Activated T-helper 2 cell treated with anti-CD3 and anti-CD28 coated beads, Interferon-gamma antibody, Interleukin-2, Interleukin-4, amounts not matched to agents 10 μg/mL and 5 μg/mL and 100 μg/mL, durations not matched to agents 14 hours and 24 hours and 36 hours (primary cell): ENCODE data around the gene FCGR2B. TPM values are rescaled to one million over a fixed set of nuclear protein-coding genes. Genes with fewer than 3 reads are reported as not detected.
A peak's percentile ranks its signal among the peaks of the same experiment; 100 is the strongest.
"Not testable (repeated sequence)": the region's sequence is repeated elsewhere in the genome, so short reads cannot be mapped to it uniquely, and the experiment has no call there.

ENCODE experiments used
- DNase-seq: peaks from one replicate; pipeline ENCODE4 v3.0.0; 2021; ENCODE audit warnings: low spot score
- H3K27ac Mint-ChIP-seq: one replicate; pipeline ENCODE4 v1.8.0; 2021; ENCODE audit warnings: mixed read lengths
- H3K27me3 Mint-ChIP-seq: one replicate; pipeline ENCODE4 v1.8.0; 2021; ENCODE audit warnings: low read depth, mixed read lengths
- H3K36me3 Mint-ChIP-seq: one replicate; pipeline ENCODE4 v1.8.0; 2021; ENCODE audit warnings: low read depth, mixed read lengths
- H3K4me1 Mint-ChIP-seq: one replicate; pipeline ENCODE4 v1.8.0; 2021; ENCODE audit warnings: low read depth, mixed read lengths
- H3K4me3 Mint-ChIP-seq: one replicate; pipeline ENCODE4 v1.8.0; 2021; ENCODE audit warnings: low read depth, mild to moderate bottlenecking, moderate library complexity, mixed read lengths
- H3K9me3 Mint-ChIP-seq: one replicate; pipeline ENCODE4 v1.8.0; 2021; ENCODE audit warnings: mixed read lengths
- intact Hi-C: fragments of 100-400 bp; cut with micrococcal nuclease; formaldehyde crosslinking; loops from one replicate; pipeline ENCODE4 v1.15.1; 2023
- total RNA-seq: library from RNA; stranded (reverse); gene quantifications from 2 replicates; pipeline ENCODE4 v1.2.3, GENCODE V29; 2022

FCGR2B gene
- total RNA-seq, 1 donor from 2014 or later: not detected

DNA sequence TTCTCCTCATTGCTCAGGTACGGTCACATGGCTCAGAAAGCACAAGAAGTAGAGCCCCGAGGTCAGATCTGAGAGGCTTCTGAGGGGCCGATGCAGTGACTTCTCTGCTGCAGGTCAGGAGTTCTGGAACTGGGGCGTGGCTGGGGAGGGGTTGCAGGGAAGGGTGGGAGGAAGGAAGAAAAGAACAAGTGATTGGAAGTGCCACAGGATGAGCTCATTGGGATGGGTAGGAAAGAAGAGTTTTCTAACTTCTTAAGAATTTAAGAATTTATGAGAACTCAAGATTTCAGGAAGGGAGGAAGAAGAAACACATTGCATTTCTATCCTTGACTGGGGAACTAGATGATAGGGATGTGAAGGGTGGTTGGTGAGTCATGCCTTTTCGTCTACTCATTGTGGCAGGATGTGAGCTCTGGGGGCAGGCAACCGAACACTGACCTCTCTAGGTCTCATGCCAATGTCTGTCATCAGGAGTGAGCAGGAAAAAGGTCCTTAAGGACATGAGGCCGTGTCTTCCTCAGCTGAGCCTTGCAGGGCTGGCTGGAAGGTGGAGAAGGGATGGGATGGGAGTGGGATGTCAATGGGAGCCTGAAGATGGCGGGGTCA lies 58.9 kb downstream of the FCGR2B start:
- H3K36me3 Mint-ChIP-seq: no peaks in the 10 kb centered on the region
- intact Hi-C loops: no loop called here
- H3K4me1 Mint-ChIP-seq: peaks cover 27% of the 10 kb centered on the region
- DNase-seq: no peak
- no peak overlapping the region for H3K27ac Mint-ChIP-seq
- H3K4me3 Mint-ChIP-seq: no peak overlapping the region
- H3K9me3 Mint-ChIP-seq: no peaks in the 10 kb centered on the region
- H3K27me3 Mint-ChIP-seq: peaks cover 64% of the 10 kb centered on the region

DNA sequence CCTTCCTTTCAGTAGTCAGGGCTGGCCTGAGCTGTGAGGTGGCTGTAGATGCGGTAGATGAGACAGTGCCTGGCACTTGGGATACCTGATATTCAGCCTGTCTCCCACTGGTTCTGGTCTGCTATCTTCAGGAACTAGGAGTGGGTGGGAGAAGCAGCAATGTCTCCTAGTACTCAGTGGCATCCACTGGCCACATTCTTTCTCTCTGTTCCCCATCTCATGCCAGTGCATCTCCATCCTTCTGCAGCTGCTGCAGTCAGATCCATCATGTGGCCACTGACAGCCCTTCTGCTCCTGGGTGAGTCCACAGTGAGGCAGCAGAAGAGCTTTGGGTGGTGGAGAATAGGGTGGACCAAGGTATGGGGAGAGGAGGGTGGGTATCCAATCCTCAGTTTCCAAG lies 59.5 kb downstream of the FCGR2B start:
- Mint-ChIP-seq H3K4me3 (no peak overlapping the region), H3K36me3 (no peaks in the 10 kb centered on the region), H3K27me3 (peaks cover 59% of the 10 kb centered on the region), H3K27ac (no peak overlapping the region), H3K9me3 (no peaks in the 10 kb centered on the region), H3K4me1 (peaks cover 27% of the 10 kb centered on the region)
- intact Hi-C loops: no loop called here
- DNase-seq: no peak

DNA sequence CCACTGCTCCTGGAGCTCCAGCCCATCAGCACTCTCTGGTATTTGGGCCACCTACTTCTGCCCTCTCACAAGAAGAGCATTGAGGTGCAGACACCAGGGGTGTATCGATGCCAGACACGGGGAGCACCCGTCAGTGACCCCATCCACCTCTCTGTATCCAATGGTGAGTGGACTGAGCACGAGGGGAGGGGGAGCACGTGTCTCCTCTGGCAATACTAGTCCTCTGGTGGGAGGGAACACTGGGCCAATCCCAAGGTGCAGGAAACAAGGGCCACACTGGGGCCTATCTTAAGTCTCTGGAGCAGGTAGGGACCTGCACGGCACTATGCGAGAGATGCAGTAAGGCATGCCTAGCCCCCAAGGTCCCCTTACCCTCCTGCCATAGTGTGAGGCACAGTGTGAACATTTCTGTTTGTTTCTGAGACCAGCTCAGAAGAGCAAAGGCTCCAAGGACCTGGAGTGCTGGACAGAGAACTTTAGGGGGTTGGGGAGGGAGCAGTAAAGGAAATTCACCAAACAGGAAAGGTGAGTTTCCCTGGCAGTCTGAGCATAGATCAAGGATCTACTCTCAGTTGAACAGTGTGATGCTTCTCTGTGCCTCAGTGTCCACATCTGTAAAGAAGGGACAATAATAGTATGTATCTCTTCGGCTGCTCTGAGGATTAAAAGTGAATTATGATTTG lies 60.7 kb downstream of the FCGR2B start:
- DNase-seq: no peak
- peaks cover 34% of the 10 kb centered on the region for H3K4me1 Mint-ChIP-seq
- H3K27ac Mint-ChIP-seq: no peak overlapping the region
- no peak overlapping the region for H3K4me3 Mint-ChIP-seq
- intact Hi-C loops: no loop called here
- no peaks in the 10 kb centered on the region for H3K9me3 Mint-ChIP-seq
- peaks cover 59% of the 10 kb centered on the region for H3K27me3 Mint-ChIP-seq
- no peaks in the 10 kb centered on the region for H3K36me3 Mint-ChIP-seq

- peak overlapping the region; percentile 85 for H3K4me3 Mint-ChIP-seq
- H3K9me3 Mint-ChIP-seq, intact Hi-C loops, H3K36me3 Mint-ChIP-seq, DNase-seq, H3K27ac Mint-ChIP-seq: not testable (repeated sequence)
- H3K4me1 Mint-ChIP-seq: peaks cover 43% of the 10 kb centered on the region
- peaks cover 53% of the 10 kb centered on the region for H3K27me3 Mint-ChIP-seq
These were observed 62.4 kb downstream of the FCGR2B start for GRCh38 chr1:161725258-161725907.

GRCh38 chr1:161725908-161726472 lies 63.0 kb downstream of the FCGR2B start:
- Mint-ChIP-seq H3K36me3 (no peaks in the 10 kb centered on the region), H3K9me3 (no peaks in the 10 kb centered on the region), H3K4me3 (peak overlapping the region; percentile 85), H3K4me1 (peaks cover 49% of the 10 kb centered on the region), H3K27ac (no peak overlapping the region), H3K27me3 (peaks cover 48% of the 10 kb centered on the region)
- DNase-seq: peak; percentile 30
- intact Hi-C loops: loop anchor here (2.0 kb wide), 1 partner anchor 15 kb away; no protein-coding TSS in a partner anchor

DNA sequence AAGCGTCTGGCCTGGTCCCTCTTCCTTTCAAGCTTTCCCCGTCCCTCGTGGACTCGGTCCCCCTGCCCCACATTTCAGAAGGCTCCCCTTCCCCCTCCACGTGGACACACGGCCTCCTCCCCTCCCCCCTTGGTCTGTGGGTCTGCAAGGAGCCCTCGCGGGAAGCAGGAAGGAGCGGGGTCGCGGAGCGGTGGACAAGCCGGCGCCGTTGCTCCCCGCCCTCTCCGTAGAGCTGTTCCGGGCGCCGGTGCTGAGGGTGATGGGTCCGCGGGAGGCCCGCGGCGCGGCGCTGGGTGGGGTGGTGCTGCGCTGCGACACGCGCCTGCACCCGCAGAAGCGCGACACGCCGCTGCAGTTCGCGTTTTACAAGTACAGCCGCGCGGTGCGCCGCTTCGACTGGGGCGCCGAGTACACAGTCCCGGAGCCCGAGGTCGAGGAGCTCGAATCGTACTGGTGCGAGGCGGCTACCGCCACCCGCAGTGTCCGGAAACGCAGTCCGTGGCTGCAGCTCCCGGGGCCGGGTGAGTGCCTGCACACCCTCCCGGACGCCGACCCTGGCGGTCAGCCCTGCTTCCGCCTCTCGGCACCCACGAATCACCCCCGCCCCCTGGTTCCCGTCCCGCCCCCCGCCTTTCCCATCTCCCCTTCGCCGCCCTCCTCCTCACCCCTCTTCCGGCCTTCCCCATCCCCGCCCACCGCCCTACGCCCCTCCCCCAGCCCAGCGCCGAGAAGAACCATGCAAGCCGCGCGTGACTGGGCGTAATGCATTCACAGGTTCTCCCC lies 63.7 kb downstream of the FCGR2B start:
- Mint-ChIP-seq H3K36me3 (no peaks in the 10 kb centered on the region), H3K9me3 (no peaks in the 10 kb centered on the region), H3K4me3 (peak overlapping the region; percentile 85), H3K27me3 (peaks cover 49% of the 10 kb centered on the region), H3K4me1 (peaks cover 54% of the 10 kb centered on the region), H3K27ac (peak overlapping the region; percentile 19)
- DNase-seq: peak; percentile 66
- intact Hi-C loops: loop anchor here (1.0 to 2.0 kb wide), 2 partner anchors 14 to 18 kb away; no protein-coding TSS in a partner anchor

DNA sequence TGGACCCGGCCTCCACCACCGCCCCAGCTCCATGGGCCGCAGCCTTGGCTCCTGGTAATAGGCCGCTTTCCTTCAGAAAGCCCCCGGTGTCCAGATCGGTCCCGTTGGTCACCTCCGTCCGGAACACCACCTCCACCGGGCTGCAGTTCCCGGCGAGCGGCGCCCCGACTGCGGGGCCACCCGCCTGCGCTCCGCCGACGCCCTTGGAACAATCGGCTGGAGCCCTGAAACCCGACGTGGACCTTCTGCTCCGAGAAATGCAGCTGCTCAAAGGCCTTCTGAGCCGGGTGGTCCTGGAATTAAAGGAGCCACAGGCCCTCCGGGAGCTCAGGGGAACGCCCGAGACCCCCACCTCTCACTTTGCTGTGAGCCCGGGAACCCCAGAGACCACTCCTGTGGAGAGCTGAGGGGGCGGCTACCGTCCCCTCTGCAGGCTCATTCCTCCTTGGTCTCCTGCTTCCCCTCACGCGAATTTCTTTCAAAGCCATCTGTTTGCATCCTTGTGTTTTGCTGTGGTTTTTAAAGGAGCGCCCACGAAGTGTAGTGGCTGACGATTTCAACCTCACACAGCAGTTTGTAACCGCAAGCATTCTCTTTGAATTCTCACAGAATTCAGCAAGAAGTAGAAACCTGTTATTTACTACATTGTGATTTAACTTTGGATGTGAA lies 64.4 kb downstream of the FCGR2B start:
- Mint-ChIP-seq H3K4me1 (peaks cover 48% of the 10 kb centered on the region), H3K9me3 (no peaks in the 10 kb centered on the region), H3K27ac (peak overlapping the region; percentile 80), H3K4me3 (peak overlapping the region; percentile 85), H3K36me3 (no peaks in the 10 kb centered on the region), H3K27me3 (peaks cover 50% of the 10 kb centered on the region)
- DNase-seq: peak; percentile 52
- intact Hi-C loops: loop anchor here (1.0 to 2.0 kb wide), 2 partner anchors 13 to 17 kb away; no protein-coding TSS in a partner anchor

Other genes starting within 250 kb of the FCGR2B start
- gene FCGR2A, start 157.7 kb upstream of the FCGR2B start, total RNA-seq: 0.50 and 0.60 TPM in 2 replicates
- gene HSPA6, start 138.6 kb upstream of the FCGR2B start, total RNA-seq: 4.4 and 4.9 TPM in 2 replicates
- not detected in 2 replicates for gene FCGR3A, start 113.3 kb upstream of the FCGR2B start, total RNA-seq
- not detected in 2 replicates for gene FCGR3B, start 32.0 kb upstream of the FCGR2B start, total RNA-seq
- gene FCRLA, start 44.1 kb downstream of the FCGR2B start, total RNA-seq: not detected in 2 replicates
- gene FCRLB, start 58.4 kb downstream of the FCGR2B start, total RNA-seq: 0.16 TPM in 1 of 2 replicates, not detected in the other
- 31.2 and 38.0 TPM in 2 replicates for gene DUSP12, start 86.6 kb downstream of the FCGR2B start, total RNA-seq
- gene ATF6, start 103.2 kb downstream of the FCGR2B start, total RNA-seq: 29.6 and 30.4 TPM in 2 replicates